ENCODE data around the gene SPATA46. TPM values are rescaled to one million over a fixed set of nuclear protein-coding genes. Genes with fewer than 3 reads are reported as not detected.

SPATA46 gene
- total and polyA plus RNA-seq, 9 of the 15 experiments (the other 6 are each of a cell fraction or from before 2014, with no cell fraction given) = 0.04 to 0.11 TPM; not detected in 7

GRCh38 chr1:162372159-162373071, 4.2 kb downstream of the SPATA46 start (continued):
- 0 out of 2 replicates have a peak, but pooled peaks have one; percentile 41 for TF ChIP-seq CUX1 (CRISPR knock-in tag; IDR thresholded peaks at IDR 0.05)
- TF ChIP-seq ZKSCAN1 (IDR thresholded peaks at IDR 0.05; ENCODE audit: low read depth, low read length) = peak; percentile 46; the same call in 1 of the 2 replicates
- no peak for TF ChIP-seq ZNF740 (CRISPR knock-in tag; IDR thresholded peaks at IDR 0.05)
- TF ChIP-seq ZNF740 (tag; IDR thresholded peaks at IDR 0.05) = no peak
- TF ChIP-seq E2F4 (CRISPR knock-in tag; IDR thresholded peaks at IDR 0.05; ENCODE audit: low read depth) = no peak
- TF ChIP-seq TSC22D4 (tag; IDR thresholded peaks at IDR 0.05) = no peak
- peak in 1 of 2 experiments; percentile 28; a peak in 1 of 4 replicates for TF ChIP-seq MNT (conservative IDR thresholded peaks at IDR 0.05)
- TF ChIP-seq TAF1 (IDR thresholded peaks at IDR 0.05; ENCODE audit: control insufficient read depth, extremely low read depth, insufficient read depth, low read length, severe bottlenecking) = no peak
- no peak for TF ChIP-seq TFAM (CRISPR knock-in tag; conservative IDR thresholded peaks at IDR 0.05)
- TF ChIP-seq MYNN (IDR thresholded peaks at IDR 0.05) = peak; percentile 87; the same call in 1 of the 2 replicates
- no peak for TF ChIP-seq MYNN (CRISPR knock-in tag; IDR thresholded peaks at IDR 0.05)
- peak; percentile 87 for TF ChIP-seq ELF4 (CRISPR knock-in tag; IDR thresholded peaks at IDR 0.05)
- TF ChIP-seq DNMT1 (IDR thresholded peaks at IDR 0.05) = no peak
- TF ChIP-seq CCAR2 (IDR thresholded peaks at IDR 0.05; ENCODE audit: low read depth, low read length) = no peak
- peak; percentile 37; the same call in 1 of the 2 replicates for TF ChIP-seq EP400 (IDR thresholded peaks at IDR 0.05)
- TF ChIP-seq ZNF398 (CRISPR knock-in tag; IDR thresholded peaks at IDR 0.05) = no peak
